ENCODE data around the gene KIF5A. TPM values are rescaled to one million over a fixed set of nuclear protein-coding genes. Genes with fewer than 3 reads are reported as not detected.

Gene KIF5A
- total and polyA plus RNA-seq, 2 of the 13 experiments (the other 11 are each of a cell fraction or from before 2014, with no cell fraction given) = 1.6 to 11.9 TPM

DNA sequence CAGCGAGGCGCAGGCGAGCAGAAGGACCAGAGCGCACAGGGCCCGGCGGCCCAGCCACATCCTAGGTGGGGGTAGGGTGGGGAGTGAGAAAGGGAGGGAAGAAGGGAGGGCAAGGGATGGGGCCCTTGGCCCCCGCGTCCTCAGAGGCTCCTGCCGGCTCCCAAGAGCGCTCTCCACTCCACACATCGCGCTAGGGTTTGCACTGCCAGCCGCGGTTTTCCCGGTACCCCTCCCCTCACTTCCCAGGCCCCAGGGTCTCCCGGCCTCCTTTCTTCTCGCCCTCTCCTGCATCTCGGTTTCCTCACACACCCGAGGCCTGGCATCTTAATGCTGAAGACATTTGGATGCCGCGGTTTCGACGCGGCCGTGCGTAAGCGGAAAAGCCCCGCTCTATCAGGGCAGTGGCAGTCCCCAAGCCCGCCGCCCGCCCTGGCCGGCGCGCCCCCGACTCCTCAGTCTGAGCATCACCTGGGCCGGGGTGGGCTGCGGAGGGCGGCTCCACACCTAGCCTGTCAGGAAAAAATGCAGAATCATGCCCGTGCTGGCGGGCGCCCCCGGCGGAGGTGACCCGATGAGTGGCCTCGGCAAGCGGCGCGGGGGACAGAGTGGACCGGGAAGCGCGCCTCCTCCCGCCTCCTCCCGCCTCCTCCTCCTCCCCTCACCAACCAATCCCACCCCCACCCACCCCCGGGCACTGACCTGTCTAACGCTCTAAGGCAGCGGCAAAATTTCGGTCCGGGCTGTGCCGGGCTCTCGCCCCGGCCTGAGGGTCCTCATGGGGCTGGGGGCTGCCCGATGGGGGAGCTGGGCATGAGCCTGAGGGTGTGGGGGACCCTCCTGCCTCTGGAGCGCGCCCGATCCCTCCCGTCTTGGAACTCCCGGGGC, 82.5 kb downstream of the KIF5A start (continued):
- TF ChIP-seq, protein P1, sequence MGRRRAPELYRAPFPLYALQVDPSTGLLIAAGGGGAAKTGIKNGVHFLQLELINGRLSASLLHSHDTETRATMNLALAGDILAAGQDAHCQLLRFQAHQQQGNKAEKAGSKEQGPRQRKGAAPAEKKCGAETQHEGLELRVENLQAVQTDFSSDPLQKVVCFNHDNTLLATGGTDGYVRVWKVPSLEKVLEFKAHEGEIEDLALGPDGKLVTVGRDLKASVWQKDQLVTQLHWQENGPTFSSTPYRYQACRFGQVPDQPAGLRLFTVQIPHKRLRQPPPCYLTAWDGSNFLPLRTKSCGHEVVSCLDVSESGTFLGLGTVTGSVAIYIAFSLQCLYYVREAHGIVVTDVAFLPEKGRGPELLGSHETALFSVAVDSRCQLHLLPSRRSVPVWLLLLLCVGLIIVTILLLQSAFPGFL (CRISPR knock-in tag; IDR thresholded peaks at IDR 0.05) = no peak
- TF ChIP-seq TARDBP (CRISPR knock-in tag; IDR thresholded peaks at IDR 0.05) (no peak), ZMYM4 (CRISPR knock-in tag; IDR thresholded peaks at IDR 0.05) (no peak), DBP (CRISPR knock-in tag; IDR thresholded peaks at IDR 0.05; ENCODE audit: not compliant biosample characterization) (no peak), POLR2A (IDR thresholded peaks at IDR 0.05; ENCODE audit: insufficient read depth in 1 of 2, low read depth in 2 of 2, low read length in 2 of 2) (no peak), ZNF878 (CRISPR knock-in tag; IDR thresholded peaks at IDR 0.05) (no peak), ZNF781 (CRISPR knock-in tag; IDR thresholded peaks at IDR 0.05; ENCODE audit: borderline replicate concordance, not compliant biosample characterization) (no peak), MAZ (IDR thresholded peaks at IDR 0.05; ENCODE audit: borderline replicate concordance, low read depth, low read length) (no peak), MAZ (CRISPR knock-in tag; IDR thresholded peaks at IDR 0.05; ENCODE audit: low read depth) (no peak), PAWR (CRISPR knock-in tag; IDR thresholded peaks at IDR 0.05; ENCODE audit: borderline replicate concordance) (no peak), ZNF543 (CRISPR knock-in tag; IDR thresholded peaks at IDR 0.05) (no peak), SMARCE1 (IDR thresholded peaks at IDR 0.05; ENCODE audit: borderline replicate concordance) (no peak), HNF1A (IDR thresholded peaks at IDR 0.05; ENCODE audit: low read depth) (no peak), HNF1A (CRISPR knock-in tag; IDR thresholded peaks at IDR 0.05; ENCODE audit: borderline replicate concordance) (no peak), ZNF441 (CRISPR knock-in tag; IDR thresholded peaks at IDR 0.05; ENCODE audit: borderline replicate concordance) (no peak), ATF5 (CRISPR knock-in tag; IDR thresholded peaks at IDR 0.05; ENCODE audit: low read depth) (no peak), ZNF546 (CRISPR knock-in tag; conservative IDR thresholded peaks at IDR 0.05) (0 out of 2 replicates have a peak, but pooled peaks have one; percentile 46), FOSL2 (CRISPR knock-in tag; IDR thresholded peaks at IDR 0.05) (0 out of 2 replicates have a peak, but pooled peaks have one; percentile 9)
- TF ChIP-seq, protein P2, sequence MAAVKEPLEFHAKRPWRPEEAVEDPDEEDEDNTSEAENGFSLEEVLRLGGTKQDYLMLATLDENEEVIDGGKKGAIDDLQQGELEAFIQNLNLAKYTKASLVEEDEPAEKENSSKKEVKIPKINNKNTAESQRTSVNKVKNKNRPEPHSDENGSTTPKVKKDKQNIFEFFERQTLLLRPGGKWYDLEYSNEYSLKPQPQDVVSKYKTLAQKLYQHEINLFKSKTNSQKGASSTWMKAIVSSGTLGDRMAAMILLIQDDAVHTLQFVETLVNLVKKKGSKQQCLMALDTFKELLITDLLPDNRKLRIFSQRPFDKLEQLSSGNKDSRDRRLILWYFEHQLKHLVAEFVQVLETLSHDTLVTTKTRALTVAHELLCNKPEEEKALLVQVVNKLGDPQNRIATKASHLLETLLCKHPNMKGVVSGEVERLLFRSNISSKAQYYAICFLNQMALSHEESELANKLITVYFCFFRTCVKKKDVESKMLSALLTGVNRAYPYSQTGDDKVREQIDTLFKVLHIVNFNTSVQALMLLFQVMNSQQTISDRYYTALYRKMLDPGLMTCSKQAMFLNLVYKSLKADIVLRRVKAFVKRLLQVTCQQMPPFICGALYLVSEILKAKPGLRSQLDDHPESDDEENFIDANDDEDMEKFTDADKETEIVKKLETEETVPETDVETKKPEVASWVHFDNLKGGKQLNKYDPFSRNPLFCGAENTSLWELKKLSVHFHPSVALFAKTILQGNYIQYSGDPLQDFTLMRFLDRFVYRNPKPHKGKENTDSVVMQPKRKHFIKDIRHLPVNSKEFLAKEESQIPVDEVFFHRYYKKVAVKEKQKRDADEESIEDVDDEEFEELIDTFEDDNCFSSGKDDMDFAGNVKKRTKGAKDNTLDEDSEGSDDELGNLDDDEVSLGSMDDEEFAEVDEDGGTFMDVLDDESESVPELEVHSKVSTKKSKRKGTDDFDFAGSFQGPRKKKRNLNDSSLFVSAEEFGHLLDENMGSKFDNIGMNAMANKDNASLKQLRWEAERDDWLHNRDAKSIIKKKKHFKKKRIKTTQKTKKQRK (IDR thresholded peaks at IDR 0.05; ENCODE audit: low read length) = no peak
